Measurements from ENCODE around the gene TXNRD2. TPM values are rescaled to one million over a fixed set of nuclear protein-coding genes. Genes with fewer than 3 reads are reported as not detected.

Gene TXNRD2
- total and polyA plus RNA-seq, 2 experiments from 2014 or later: 11.2 to 12.4 TPM

DNA sequence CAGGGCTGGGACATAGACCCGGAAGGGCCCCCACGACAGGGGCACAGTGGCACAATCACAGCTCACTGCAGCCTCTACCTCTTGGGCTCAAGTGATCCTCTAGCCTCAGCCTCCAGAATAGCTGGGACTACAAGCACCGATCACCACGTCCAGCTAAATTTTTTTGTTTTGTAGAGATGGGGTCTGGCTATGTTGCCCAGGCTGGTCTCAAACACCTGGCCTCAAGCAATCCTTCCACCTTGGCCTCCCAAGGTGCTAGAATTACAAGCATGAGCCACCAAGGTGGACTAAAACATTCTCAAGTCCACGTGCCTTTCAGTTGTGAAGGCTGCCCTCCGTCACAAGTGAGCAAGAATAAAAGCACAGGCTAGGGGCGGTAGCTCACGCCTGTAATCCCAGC, 10.1 kb downstream of the TXNRD2 start (continued):
- TF ChIP-seq, protein P1, sequence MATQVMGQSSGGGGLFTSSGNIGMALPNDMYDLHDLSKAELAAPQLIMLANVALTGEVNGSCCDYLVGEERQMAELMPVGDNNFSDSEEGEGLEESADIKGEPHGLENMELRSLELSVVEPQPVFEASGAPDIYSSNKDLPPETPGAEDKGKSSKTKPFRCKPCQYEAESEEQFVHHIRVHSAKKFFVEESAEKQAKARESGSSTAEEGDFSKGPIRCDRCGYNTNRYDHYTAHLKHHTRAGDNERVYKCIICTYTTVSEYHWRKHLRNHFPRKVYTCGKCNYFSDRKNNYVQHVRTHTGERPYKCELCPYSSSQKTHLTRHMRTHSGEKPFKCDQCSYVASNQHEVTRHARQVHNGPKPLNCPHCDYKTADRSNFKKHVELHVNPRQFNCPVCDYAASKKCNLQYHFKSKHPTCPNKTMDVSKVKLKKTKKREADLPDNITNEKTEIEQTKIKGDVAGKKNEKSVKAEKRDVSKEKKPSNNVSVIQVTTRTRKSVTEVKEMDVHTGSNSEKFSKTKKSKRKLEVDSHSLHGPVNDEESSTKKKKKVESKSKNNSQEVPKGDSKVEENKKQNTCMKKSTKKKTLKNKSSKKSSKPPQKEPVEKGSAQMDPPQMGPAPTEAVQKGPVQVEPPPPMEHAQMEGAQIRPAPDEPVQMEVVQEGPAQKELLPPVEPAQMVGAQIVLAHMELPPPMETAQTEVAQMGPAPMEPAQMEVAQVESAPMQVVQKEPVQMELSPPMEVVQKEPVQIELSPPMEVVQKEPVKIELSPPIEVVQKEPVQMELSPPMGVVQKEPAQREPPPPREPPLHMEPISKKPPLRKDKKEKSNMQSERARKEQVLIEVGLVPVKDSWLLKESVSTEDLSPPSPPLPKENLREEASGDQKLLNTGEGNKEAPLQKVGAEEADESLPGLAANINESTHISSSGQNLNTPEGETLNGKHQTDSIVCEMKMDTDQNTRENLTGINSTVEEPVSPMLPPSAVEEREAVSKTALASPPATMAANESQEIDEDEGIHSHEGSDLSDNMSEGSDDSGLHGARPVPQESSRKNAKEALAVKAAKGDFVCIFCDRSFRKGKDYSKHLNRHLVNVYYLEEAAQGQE (IDR thresholded peaks at IDR 0.05; ENCODE audit: unreplicated experiment): no peak
- TF ChIP-seq JUNB (IDR thresholded peaks at IDR 0.05; ENCODE audit: unreplicated experiment) (no peak), ETS1 (IDR thresholded peaks at IDR 0.05) (no peak), CREB1 (CRISPR knock-in tag; IDR thresholded peaks at IDR 0.05; ENCODE audit: low read depth) (no peak), ZNF114 (CRISPR knock-in tag; IDR thresholded peaks at IDR 0.05) (no peak), NANOG (IDR thresholded peaks at IDR 0.05; ENCODE audit: borderline replicate concordance) (no peak), ZNF331 (CRISPR knock-in tag; IDR thresholded peaks at IDR 0.05; ENCODE audit: low read depth) (no peak)

- Histone ChIP-seq H3K4me3 (no peak overlapping the region), H4K20me1 (replicated peaks; ENCODE audit: insufficient read depth) (no peaks in the 10 kb centered on the region), H3K27ac (ENCODE audit: low read depth) (no peak overlapping the region), H2AFZ (no peak overlapping the region), H3K79me2 (replicated peaks; ENCODE audit: insufficient read depth) (no peaks in the 10 kb centered on the region), H3K9me2 (ENCODE audit: insufficient read depth) (no peaks in the 10 kb centered on the region), H3K4me2 (no peak overlapping the region), H3K36me3 (ENCODE audit: insufficient read depth) (peaks cover 2% of the 10 kb centered on the region; the same call in 1 of the 2 replicates), H3K27me3 (ENCODE audit: insufficient read depth) (no peaks in the 10 kb centered on the region), H3F3A (replicated peaks; ENCODE audit: low read depth) (no peaks in the 10 kb centered on the region), H3K4me1 (ENCODE audit: insufficient read depth) (no peaks in the 10 kb centered on the region)
- H3K27me3 Mint-ChIP-seq (ENCODE audit: insufficient read depth, low read depth, poor library complexity): peaks cover 8% of the 10 kb centered on the region
- ATAC-seq (no peak), DNase-seq (ENCODE audit: low spot score) (no peak)
- no peak overlapping the region for H3K4me3 Mint-ChIP-seq
- H3K9me3 Mint-ChIP-seq: peaks cover 7% of the 10 kb centered on the region
- no peak overlapping the region for H3K27ac Mint-ChIP-seq
- peaks cover 8% of the 10 kb centered on the region; the same call in 2 of the 3 replicates for H3K36me3 Mint-ChIP-seq (ENCODE audit: low read depth)
- no peaks in the 10 kb centered on the region for H3K4me1 Mint-ChIP-seq
- TF ChIP-seq ZNF114 (CRISPR knock-in tag; IDR thresholded peaks at IDR 0.05): no peak
- no peak for TF ChIP-seq EZH2 (IDR thresholded peaks at IDR 0.05; ENCODE audit: low read depth, unreplicated experiment)
- TF ChIP-seq CTCF (conservative IDR thresholded peaks at IDR 0.05; ENCODE audit: low read depth in 2 of 2): no peak
- no peak for TF ChIP-seq CREB1 (CRISPR knock-in tag; IDR thresholded peaks at IDR 0.05; ENCODE audit: low read depth)
- TF ChIP-seq NANOG (IDR thresholded peaks at IDR 0.05; ENCODE audit: borderline replicate concordance): no peak
- TF ChIP-seq, protein P2, sequence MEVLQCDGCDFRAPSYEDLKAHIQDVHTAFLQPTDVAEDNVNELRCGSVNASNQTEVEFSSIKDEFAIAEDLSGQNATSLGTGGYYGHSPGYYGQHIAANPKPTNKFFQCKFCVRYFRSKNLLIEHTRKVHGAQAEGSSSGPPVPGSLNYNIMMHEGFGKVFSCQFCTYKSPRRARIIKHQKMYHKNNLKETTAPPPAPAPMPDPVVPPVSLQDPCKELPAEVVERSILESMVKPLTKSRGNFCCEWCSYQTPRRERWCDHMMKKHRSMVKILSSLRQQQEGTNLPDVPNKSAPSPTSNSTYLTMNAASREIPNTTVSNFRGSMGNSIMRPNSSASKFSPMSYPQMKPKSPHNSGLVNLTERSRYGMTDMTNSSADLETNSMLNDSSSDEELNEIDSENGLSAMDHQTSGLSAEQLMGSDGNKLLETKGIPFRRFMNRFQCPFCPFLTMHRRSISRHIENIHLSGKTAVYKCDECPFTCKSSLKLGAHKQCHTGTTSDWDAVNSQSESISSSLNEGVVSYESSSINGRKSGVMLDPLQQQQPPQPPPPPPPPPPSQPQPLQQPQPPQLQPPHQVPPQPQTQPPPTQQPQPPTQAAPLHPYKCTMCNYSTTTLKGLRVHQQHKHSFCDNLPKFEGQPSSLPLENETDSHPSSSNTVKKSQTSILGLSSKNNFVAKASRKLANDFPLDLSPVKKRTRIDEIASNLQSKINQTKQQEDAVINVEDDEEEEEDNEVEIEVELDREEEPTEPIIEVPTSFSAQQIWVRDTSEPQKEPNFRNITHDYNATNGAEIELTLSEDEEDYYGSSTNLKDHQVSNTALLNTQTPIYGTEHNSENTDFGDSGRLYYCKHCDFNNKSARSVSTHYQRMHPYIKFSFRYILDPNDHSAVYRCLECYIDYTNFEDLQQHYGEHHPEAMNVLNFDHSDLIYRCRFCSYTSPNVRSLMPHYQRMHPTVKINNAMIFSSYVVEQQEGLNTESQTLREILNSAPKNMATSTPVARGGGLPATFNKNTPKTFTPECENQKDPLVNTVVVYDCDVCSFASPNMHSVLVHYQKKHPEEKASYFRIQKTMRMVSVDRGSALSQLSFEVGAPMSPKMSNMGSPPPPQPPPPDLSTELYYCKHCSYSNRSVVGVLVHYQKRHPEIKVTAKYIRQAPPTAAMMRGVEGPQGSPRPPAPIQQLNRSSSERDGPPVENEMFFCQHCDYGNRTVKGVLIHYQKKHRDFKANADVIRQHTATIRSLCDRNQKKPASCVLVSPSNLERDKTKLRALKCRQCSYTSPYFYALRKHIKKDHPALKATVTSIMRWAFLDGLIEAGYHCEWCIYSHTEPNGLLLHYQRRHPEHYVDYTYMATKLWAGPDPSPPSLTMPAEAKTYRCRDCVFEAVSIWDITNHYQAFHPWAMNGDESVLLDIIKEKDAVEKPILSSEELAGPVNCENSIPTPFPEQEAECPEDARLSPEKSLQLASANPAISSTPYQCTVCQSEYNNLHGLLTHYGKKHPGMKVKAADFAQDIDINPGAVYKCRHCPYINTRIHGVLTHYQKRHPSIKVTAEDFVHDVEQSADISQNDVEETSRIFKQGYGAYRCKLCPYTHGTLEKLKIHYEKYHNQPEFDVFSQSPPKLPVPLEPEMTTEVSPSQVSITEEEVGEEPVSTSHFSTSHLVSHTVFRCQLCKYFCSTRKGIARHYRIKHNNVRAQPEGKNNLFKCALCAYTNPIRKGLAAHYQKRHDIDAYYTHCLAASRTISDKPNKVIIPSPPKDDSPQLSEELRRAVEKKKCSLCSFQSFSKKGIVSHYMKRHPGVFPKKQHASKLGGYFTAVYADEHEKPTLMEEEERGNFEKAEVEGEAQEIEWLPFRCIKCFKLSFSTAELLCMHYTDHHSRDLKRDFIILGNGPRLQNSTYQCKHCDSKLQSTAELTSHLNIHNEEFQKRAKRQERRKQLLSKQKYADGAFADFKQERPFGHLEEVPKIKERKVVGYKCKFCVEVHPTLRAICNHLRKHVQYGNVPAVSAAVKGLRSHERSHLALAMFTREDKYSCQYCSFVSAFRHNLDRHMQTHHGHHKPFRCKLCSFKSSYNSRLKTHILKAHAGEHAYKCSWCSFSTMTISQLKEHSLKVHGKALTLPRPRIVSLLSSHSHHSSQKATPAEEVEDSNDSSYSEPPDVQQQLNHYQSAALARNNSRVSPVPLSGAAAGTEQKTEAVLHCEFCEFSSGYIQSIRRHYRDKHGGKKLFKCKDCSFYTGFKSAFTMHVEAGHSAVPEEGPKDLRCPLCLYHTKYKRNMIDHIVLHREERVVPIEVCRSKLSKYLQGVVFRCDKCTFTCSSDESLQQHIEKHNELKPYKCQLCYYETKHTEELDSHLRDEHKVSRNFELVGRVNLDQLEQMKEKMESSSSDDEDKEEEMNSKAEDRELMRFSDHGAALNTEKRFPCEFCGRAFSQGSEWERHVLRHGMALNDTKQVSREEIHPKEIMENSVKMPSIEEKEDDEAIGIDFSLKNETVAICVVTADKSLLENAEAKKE (CRISPR knock-in tag; IDR thresholded peaks at IDR 0.05): no peak
- no peak for TF ChIP-seq POLR2AphosphoS5 (IDR thresholded peaks at IDR 0.05; ENCODE audit: low read depth)
These were observed 10.8 kb downstream of the TXNRD2 start for GRCh38 chr22:19930551-19931486.
